ENCODE data around the gene SORCS1.

DNA sequence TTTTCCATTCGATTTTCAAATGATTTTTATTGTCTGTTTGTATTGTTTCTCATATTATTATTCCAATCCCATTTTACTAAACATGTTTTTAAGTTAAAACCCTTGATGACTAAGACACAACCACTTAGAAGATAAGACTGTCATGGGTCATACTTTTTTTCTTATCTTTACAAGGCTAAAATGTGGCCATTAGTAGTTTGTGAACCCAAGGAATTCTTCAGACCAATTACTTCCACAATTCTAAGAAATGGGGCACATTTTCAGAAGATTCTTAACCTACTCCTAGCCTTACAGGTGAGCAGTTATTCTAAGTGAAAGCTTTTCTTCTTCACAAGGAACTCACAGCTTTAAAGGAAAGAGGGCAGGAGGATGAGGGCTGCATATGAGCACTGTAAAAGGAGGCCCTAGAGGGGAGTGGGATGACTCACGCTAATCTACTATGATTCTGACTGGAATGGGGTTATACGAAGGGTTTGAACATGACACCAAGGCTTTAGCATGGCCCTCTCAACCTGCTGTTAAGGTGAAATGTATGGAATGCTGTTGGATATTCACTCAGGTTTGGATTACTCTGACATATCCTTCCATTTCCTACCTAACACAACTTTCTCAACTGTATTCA is 81.0 kb downstream of the SORCS1 start:
- TF ChIP-seq, protein P1, sequence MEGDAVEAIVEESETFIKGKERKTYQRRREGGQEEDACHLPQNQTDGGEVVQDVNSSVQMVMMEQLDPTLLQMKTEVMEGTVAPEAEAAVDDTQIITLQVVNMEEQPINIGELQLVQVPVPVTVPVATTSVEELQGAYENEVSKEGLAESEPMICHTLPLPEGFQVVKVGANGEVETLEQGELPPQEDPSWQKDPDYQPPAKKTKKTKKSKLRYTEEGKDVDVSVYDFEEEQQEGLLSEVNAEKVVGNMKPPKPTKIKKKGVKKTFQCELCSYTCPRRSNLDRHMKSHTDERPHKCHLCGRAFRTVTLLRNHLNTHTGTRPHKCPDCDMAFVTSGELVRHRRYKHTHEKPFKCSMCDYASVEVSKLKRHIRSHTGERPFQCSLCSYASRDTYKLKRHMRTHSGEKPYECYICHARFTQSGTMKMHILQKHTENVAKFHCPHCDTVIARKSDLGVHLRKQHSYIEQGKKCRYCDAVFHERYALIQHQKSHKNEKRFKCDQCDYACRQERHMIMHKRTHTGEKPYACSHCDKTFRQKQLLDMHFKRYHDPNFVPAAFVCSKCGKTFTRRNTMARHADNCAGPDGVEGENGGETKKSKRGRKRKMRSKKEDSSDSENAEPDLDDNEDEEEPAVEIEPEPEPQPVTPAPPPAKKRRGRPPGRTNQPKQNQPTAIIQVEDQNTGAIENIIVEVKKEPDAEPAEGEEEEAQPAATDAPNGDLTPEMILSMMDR (IDR thresholded peaks at IDR 0.05): no peak
- no peak for TF ChIP-seq POLR2A (IDR thresholded peaks at IDR 0.05)

Measured in tibial nerve (tissue), 3 donors.